ENCODE data around the gene NPAS2.

Gene NPAS2

DNA sequence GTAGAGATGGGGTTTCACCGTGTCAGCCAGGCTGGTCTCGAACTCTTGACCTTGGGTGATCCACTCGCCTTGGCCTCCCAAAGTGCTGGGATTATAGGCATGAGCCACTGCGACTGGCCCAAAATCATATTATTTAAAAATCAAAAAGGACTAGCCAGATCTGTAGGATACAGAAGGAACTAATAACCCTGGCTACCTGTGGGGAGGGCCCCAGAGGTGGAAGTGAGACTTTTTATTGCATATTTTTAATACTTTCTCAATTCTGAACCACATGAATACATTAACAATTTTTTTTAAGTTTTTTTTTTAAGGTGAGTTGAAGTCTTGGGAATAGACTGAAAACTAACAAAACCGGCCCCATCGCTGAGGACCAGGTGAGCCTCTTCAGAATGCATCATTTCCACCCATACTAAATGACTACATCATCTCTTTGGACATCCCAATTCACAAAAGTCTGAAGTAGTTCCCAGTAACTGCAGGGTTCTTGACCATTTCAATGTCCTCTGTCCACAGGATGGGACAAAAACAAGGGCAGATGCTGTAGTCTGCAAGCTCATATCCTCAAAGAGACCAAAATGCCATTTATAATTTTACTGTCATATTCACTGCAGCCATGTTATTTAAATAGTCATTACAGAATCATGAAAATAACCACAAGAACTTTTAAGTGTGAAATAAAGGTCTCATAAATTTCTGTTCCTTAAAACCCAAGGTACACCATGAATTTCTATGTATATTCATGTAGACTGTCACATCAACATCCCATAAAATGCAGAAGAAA, 203.6 kb downstream of the NPAS2 start:
- DNase-seq (ENCODE audit: low read depth) = no peak
- H3K4me3 ChIP-seq (ENCODE audit: low read length) = no peak overlapping the region
- TF ChIP-seq, protein P1, sequence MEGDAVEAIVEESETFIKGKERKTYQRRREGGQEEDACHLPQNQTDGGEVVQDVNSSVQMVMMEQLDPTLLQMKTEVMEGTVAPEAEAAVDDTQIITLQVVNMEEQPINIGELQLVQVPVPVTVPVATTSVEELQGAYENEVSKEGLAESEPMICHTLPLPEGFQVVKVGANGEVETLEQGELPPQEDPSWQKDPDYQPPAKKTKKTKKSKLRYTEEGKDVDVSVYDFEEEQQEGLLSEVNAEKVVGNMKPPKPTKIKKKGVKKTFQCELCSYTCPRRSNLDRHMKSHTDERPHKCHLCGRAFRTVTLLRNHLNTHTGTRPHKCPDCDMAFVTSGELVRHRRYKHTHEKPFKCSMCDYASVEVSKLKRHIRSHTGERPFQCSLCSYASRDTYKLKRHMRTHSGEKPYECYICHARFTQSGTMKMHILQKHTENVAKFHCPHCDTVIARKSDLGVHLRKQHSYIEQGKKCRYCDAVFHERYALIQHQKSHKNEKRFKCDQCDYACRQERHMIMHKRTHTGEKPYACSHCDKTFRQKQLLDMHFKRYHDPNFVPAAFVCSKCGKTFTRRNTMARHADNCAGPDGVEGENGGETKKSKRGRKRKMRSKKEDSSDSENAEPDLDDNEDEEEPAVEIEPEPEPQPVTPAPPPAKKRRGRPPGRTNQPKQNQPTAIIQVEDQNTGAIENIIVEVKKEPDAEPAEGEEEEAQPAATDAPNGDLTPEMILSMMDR (conservative IDR thresholded peaks at IDR 0.05; ENCODE audit: low read length) = no peak

DNA sequence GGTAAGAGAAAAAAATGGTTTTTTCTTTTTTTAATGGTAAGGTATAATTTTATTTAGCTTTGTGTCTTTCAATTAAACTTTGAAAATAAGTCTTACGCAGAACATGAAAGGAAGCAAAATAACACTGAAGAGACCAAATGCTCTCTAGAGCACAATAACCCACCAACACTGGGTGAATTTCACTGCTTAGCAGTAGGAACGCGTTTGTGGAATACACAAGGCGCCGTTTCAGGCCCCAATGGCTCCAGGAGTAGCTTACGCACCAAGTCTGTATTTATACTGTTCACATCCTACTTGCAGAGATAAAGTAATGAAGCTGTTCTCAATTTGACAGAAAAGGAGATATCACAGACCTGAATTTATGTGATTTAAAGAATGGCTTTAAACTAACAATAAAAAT, 205.6 kb downstream of the NPAS2 start:
- TF ChIP-seq, protein P1 (conservative IDR thresholded peaks at IDR 0.05; ENCODE audit: low read length) = no peak
- no peak for DNase-seq (ENCODE audit: low read depth)
- H3K4me3 ChIP-seq (ENCODE audit: low read length) = no peak overlapping the region

DNA sequence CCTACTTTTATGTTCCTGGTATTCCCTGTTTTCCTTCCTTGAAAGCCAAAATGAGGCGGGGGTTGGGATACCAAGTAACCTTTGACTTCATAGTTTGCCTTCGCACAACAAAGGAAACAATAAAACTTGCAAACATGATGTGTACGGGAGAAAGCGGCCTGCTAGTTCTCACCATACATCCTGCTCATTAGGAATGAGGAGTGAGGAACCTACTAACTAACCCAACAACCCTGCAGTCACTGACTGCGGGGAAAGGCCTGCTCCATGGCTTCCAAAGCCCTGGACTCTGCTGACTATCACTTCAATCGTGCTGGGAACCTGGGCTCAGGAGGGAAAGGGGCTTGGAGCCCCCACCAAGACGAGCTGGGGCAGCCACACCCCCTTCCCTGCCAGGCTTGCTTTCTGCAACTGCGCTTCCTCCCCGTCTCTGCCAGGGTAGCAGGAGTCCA, 206.3 kb downstream of the NPAS2 start:
- no peak for DNase-seq (ENCODE audit: low read depth)
- no peak overlapping the region for H3K4me3 ChIP-seq (ENCODE audit: low read length)
- TF ChIP-seq, protein P1 (conservative IDR thresholded peaks at IDR 0.05; ENCODE audit: low read length) = no peak

DNA sequence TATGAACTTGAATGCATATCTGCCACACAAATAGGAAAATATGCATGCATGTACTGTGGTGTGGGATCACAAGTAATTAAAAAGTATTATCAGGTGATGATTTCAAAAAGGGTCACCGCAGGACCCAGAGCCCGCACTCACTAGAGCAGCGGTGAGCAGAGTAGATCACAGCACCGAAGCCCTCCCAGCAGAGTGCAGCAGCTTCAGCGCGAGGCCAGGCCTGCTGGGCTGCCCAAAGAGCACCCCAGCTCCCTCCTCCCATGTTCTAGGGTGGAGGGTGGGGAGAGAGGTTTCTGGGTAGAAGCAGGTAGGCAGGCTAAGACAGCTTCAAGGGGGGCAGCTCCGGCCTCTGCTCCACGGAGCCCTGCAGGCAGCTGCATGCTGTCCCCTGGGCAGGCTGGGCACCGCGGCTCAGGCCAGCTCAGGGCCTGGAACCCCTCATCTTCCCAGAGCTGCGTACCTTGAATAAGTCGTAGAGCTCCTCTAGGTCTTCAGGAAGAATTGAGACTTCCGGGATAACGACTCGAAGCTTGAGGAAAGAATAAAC, 207.1 kb downstream of the NPAS2 start:
- no peak overlapping the region for H3K4me3 ChIP-seq (ENCODE audit: low read length)
- TF ChIP-seq, protein P1 (conservative IDR thresholded peaks at IDR 0.05; ENCODE audit: low read length) = no peak
- no peak for DNase-seq (ENCODE audit: low read depth)

DNA sequence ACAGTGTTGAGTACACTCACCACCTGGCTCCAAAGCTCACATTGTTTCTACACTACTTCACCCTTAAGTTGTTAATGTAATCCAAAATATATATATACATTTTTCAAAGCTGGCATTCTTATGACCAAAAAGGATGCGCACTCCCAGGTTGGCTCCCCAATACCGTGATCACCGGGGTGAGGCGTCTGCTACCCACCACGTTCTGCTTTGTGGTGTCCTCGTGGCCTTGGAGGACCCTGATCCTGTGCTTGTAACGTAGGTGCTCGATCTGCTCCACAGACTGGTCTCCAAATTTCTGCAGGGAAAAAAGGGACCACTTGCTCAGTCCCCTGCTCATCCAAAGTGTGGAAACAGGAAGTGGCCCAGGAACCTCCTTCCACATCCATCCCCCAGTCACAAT, 207.9 kb downstream of the NPAS2 start:
- DNase-seq (ENCODE audit: low read depth) = no peak
- H3K4me3 ChIP-seq (ENCODE audit: low read length) = no peak overlapping the region
- TF ChIP-seq, protein P1 (conservative IDR thresholded peaks at IDR 0.05; ENCODE audit: low read length) = no peak

DNA sequence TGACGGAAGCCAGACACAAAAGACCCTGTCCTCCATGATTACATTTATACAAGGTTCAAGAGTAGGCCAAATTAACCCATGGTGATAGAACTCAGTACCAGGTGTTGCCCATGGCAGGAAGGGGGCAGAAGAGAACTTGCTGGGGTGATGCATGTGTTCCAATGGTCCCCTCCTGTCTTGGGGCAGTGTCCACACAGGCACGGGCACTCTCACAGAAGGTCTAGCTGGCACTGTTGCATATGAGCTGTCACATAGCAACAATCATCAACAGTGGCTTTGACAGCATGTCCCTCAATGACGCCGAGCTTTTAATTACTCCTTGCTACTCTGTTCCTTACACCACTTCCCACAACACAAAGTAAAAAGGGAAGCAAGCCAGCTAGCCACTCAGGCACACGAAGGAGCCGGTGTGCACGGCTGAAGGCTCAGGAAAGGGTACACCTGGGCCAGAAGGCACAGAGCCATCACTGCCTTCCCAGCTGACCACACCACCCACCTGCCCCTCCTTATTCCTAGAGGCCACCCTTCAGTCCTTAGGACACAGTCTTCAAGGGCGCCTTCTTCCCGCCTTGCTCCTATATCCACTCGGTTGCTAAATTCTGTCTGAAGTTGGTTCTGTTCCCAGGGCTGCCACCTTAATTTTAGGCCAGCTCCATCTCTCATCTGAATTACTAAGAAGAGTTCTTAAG, 211.1 kb downstream of the NPAS2 start:
- DNase-seq (ENCODE audit: low read depth) = no peak
- TF ChIP-seq, protein P1 (conservative IDR thresholded peaks at IDR 0.05; ENCODE audit: low read length) = no peak
- no peak overlapping the region for H3K4me3 ChIP-seq (ENCODE audit: low read length)

Data from AG10803 (cell line).